GM19324 (cell line): ENCODE data around the gene CD48.

Experiments used
- ATAC-seq: cut with Tn5 transposase; IDR thresholded peaks from one replicate; pipeline ENCODE4 v1.9.1; 2021; ENCODE audit warnings: mild to moderate bottlenecking, moderate library complexity; ENCODE audit not compliant: unreplicated experiment, low FRiP score

Gene CD48

DNA sequence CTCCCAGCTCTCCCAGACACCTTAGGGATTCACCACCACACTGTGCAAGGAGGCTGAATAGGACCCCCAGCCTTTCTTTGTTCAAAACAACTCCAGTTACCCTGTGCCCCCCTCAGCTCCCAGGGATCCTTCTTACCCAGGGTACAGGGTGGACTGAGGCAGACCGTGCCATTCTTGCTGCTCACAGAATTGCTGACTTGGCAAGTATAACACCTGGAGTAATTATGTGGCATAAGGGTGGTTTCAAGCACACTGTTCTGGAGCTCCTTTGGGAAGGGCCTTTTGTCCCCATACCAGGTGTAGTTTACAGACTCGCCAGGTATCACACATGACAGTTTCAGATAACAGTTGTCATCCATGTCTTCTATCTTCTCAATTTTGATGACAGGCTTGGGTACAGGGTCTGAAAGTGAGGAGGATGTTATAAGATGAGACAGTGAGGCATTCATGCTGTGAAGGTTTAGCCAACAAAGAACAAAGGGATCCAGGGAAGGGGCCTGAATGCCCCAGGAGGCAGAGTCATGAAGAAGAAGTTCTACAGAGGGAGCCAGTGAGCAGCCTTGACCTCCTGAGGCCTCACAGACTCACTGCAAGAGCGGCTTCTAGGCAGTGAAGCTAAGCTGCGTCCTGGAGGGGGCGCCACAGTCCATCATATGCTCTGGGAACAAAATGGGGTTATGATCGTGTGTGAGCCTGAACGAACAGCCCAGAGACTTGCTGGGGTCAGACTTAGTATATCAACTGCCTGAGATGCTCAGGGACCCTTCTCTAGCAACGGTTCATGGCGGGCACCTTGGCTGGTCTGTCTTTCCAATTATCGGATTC, 30.3 kb downstream of the CD48 start:
- no peak for ATAC-seq

GRCh38 chr1:160680399-160680798, 31.2 kb downstream of the CD48 start:
- ATAC-seq = no peak

DNA sequence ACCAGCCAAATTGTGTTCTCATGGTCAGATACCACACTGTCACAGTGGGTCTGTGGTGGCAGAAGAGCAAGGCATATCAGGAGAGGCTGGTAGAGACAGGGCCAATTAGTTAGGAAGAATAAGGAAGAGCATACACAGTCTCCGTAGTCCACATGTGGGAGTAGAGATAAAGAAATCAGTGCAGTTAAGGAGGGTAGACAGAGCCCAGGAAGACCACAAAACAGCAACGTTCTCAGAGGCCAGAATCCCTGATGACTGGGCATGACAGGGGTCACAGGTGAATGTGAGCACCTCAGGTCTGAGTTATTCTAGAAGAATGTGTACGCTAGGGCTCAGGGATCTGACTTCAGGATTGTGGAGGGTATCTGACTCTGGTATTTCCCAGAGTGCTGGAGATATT, 31.7 kb downstream of the CD48 start:
- ATAC-seq = no peak

GRCh38 chr1:160676869-160677597, 34.6 kb downstream of the CD48 start:
- ATAC-seq = no peak

GRCh38 chr1:160675641-160676410, 35.8 kb downstream of the CD48 start:
- peak; percentile 48 for ATAC-seq

GRCh38 chr1:160674415-160674814, 37.2 kb downstream of the CD48 start:
- ATAC-seq = no peak

- ATAC-seq = no peak
These were observed 38.6 kb downstream of the CD48 start for GRCh38 chr1:160672789-160673695.

DNA sequence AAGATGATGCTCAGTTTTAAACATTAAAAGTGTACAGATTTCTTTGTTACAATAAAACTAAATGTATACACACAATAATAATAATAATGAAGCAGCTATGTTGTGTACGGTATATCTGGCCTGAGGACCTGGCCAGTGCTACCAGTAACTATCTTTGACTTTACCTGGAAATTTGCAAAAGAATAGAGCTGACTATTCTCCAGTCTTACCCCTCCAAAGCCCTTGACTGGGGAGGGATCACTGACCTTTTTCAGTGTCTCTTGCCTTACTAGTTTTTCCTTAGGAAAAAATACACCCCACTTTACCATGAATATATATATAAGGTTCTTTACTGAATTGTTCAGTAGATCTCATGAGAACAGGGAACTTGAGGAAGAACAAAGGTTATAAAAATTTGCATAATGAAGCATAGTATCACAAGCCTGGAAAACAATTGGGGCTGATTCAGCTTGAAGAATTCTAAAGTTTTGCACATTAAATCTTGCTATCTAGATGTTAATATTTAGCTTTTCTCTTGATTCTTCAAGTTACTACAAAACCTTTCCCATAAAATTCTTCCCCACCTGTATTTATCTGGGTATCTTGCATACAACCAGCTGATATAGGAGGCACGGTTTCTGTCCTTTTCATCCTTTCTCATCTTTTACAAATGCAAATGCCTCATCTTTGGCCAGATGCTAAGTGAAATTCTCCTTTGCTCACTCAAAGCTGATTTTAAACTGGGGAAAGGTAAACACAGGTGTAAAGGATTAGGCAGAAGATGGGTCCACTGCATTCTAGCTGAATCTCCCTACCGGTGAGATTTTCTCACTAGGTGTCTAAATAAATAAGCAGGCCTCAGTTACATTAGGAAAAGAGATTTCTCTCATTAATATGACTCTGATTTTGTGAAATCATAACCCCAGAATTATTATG, 39.8 kb downstream of the CD48 start:
- no peak for ATAC-seq

- no peak for ATAC-seq
These were observed 40.9 kb downstream of the CD48 start for GRCh38 chr1:160670701-160671100.

- ATAC-seq = no peak
These were observed 41.8 kb downstream of the CD48 start for GRCh38 chr1:160669802-160670201.

GRCh38 chr1:160669276-160669675, 42.3 kb downstream of the CD48 start:
- ATAC-seq = no peak

GRCh38 chr1:160667896-160668295, 43.7 kb downstream of the CD48 start:
- ATAC-seq = no peak

DNA sequence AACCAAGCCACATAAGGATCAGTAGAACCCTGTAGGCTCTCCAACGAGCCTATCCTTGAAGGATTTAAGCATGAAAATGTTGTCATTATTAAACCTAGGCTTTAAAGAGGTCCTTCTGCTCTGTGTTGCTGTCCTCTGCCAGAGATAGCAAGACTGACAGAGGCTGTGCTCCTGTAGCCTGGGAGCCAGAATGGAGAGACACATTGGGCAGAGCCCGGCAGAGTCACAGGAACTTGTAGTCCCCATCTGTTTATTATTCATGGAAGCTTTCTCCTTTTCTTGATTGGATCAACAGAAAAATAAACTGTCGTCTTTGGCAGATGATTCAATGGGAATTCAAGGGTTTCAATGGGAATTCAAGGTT, 45.6 kb downstream of the CD48 start:
- ATAC-seq = no peak

DNA sequence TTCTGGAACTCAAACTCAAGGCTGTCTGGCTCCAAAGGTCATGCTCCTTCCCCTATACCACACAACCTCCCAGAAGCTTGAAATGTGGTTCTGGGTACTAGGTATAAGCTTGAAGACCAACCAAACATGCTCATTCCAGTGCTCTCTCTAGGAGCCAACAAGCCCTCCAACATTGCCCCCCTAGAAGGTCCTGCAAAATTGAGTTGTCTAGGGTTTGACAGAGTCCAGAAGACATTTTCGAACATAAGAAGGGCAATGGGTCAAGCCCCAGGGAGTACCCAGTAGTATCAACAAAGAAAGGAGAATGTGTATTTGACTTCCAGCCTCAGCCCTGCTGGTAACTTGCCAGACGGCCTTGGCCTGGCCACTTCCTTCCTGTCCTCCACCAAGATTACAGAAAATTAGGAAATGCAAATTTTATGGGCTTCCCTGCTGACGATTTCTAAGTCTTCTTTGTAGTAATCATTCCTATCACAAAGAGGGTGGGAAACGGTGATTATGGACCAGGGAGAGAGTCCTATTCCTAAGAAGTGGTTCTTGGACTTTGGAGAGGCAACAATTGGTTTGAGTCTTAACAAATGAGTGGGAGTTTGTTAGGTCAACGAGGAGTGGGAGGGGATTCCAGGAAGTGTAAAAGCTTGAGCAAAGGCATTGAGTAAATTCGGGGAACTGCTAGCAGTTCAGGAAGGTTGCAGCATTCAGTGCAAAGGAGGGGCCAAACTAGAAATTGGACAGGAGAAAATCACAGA, 46.1 kb downstream of the CD48 start:
- ATAC-seq = no peak

DNA sequence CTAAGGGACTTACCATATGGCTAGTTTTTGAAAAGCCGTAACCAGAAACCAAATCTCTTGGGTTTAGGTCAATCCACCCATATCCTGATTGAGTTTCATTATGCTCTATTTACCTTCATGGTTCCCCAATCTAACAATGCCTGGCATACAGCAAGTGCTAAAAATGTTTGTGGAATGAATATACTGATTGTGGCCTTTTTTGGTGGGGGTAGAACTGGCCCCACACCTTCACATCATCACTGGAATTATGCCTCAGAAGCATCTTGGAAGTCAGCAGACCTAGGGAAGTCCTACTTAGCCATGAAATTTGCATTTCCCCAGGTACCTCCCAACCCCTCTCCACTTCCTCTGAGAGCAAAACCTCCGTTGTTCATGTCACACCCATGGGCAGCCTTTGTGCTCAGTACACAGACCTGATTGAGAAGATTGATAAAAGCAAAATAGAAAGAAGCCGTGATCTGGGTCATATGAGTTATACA, 47.0 kb downstream of the CD48 start:
- peak; percentile 73 for ATAC-seq

DNA sequence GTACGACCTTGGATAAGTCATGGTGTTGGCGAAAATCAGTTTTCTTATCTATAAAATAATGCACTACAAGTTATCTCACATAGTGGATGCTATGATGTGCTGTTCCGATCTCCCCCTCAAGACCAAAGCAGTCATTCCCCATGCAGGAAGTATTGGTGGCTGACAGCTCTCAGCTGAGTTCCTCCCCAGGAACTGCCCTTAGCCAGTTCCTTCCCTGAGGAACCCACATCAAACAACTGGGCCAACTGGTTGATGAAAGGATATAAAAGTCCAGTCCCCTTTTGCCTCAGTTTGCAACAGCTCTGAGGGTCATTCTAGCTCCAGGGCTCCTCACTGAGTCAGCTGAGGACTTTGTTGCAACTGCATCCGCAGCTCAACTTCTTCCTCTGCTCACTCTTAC, 48.7 kb downstream of the CD48 start:
- ATAC-seq = no peak

GRCh38 chr1:160659566-160659965, 52.1 kb downstream of the CD48 start:
- no peak for ATAC-seq

- no peak for ATAC-seq
These were observed 52.8 kb downstream of the CD48 start for GRCh38 chr1:160658814-160659193.
